ENCODE results near the gene RPL19. TPM values are rescaled to one million over a fixed set of nuclear protein-coding genes. Genes with fewer than 3 reads are reported as not detected.

Gene RPL19
- polyA plus RNA-seq, 1 donor (not counting 4 experiments of a cell fraction or from before 2014, with no cell fraction given) = 1,957 TPM

DNA sequence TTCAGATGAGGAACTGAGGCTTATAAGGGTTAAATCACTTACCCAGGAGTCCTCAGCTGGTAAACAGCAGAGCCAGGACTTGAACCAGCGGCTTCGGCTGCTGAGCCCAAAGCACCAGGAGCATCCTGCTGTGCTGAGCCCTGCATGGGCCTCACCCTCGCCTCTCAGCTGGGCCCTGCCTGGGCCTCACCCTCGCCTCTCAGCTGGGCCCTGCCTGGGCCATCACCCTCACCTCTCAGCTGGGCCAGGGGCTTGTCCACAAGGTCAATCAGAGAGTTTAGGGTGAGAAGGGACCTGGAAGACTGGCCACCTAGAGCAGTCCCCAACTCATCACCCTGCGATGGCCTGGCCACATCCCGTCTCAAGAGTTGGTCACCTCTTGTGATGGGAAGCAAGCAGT, 21.5 kb downstream of the RPL19 start:
- H3K79me2 ChIP-seq (ENCODE audit: control insufficient read depth, insufficient read depth, low read length) = no peaks in the 10 kb centered on the region
- H3K27ac ChIP-seq (ENCODE audit: control insufficient read depth, insufficient read depth, low read length) = no peak overlapping the region
- H4K20me1 ChIP-seq (ENCODE audit: control insufficient read depth, extremely low read depth, insufficient read depth, low read length) = no peaks in the 10 kb centered on the region
- no peak for DNase-seq (ENCODE audit: low read depth, low spot score)
- no peaks in the 10 kb centered on the region for H3K9me3 ChIP-seq (ENCODE audit: control insufficient read depth, low read depth, low read length)
- TF ChIP-seq EZH2 (IDR thresholded peaks at IDR 0.05; ENCODE audit: low read length) = no peak
- TF ChIP-seq, protein P1, sequence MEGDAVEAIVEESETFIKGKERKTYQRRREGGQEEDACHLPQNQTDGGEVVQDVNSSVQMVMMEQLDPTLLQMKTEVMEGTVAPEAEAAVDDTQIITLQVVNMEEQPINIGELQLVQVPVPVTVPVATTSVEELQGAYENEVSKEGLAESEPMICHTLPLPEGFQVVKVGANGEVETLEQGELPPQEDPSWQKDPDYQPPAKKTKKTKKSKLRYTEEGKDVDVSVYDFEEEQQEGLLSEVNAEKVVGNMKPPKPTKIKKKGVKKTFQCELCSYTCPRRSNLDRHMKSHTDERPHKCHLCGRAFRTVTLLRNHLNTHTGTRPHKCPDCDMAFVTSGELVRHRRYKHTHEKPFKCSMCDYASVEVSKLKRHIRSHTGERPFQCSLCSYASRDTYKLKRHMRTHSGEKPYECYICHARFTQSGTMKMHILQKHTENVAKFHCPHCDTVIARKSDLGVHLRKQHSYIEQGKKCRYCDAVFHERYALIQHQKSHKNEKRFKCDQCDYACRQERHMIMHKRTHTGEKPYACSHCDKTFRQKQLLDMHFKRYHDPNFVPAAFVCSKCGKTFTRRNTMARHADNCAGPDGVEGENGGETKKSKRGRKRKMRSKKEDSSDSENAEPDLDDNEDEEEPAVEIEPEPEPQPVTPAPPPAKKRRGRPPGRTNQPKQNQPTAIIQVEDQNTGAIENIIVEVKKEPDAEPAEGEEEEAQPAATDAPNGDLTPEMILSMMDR (optimal IDR thresholded peaks at IDR 0.05 in 1 of 3, IDR thresholded peaks at IDR 0.05 in 1 of 3, conservative IDR thresholded peaks at IDR 0.05 in 1 of 3; ENCODE audit: extremely low read depth in 1 of 3, insufficient read depth in 2 of 3, low read length in 3 of 3) = no peak
- dilution Hi-C loops (cut with MboI; ENCODE audit: extremely low pct_ligation_motif_present, low sequenced_read_pairs) = no loop called here
- H3K9me1 ChIP-seq (ENCODE audit: control insufficient read depth, extremely low read depth, insufficient read depth, low read length) = no peaks in the 10 kb centered on the region
- no peak overlapping the region for H3K4me3 ChIP-seq (ENCODE audit: control insufficient read depth in 2 of 3, extremely low read depth in 1 of 3, insufficient read depth in 2 of 3, low read depth in 1 of 3, low read length in 3 of 3)
- H3K9ac ChIP-seq (ENCODE audit: control insufficient read depth, extremely low read depth, insufficient read depth, low read length) = no peak overlapping the region
- H2AFZ ChIP-seq (ENCODE audit: control insufficient read depth, low read length) = no peak overlapping the region
- no peak overlapping the region for H3K4me2 ChIP-seq (ENCODE audit: control insufficient read depth, extremely low read depth, insufficient read depth, low read depth, low read length)
- H3K36me3 ChIP-seq (ENCODE audit: control insufficient read depth in 2 of 2, extremely low read depth in 1 of 2, insufficient read depth in 2 of 2, low read length in 2 of 2) = no peaks in the 10 kb centered on the region
- H3K4me1 ChIP-seq (ENCODE audit: control insufficient read depth, extremely low read depth, insufficient read depth, low read length) = no peaks in the 10 kb centered on the region
- no peak for FAIRE-seq
- peaks cover 61% of the 10 kb centered on the region for H3K27me3 ChIP-seq (ENCODE audit: control insufficient read depth, extremely low read depth, insufficient read depth, low read length)

DNA sequence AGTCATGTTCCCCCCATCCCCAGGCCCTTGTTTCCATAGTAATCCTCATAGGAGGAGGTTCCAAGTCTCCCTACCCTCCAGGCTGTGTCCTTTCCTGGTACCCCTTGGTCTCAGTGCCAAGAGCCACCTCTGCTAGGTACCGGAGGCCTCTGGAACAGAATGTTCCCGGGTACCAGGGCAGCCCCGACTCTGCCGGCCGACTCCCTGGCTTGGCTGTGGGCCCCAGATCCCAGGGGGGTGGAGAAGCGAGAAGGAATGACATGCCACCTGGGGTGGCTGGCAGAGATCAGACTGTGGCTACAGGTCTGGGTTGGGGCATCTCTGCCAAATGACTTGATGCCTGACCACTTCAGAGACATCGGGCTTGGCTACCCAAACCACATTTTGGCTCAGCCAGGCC, 22.1 kb downstream of the RPL19 start:
- peaks cover 67% of the 10 kb centered on the region for H3K27me3 ChIP-seq (ENCODE audit: control insufficient read depth, extremely low read depth, insufficient read depth, low read length)
- FAIRE-seq (no peak), DNase-seq (ENCODE audit: low read depth, low spot score) (no peak)
- dilution Hi-C loops (cut with MboI; ENCODE audit: extremely low pct_ligation_motif_present, low sequenced_read_pairs) = no loop called here
- no peaks in the 10 kb centered on the region for H3K79me2 ChIP-seq (ENCODE audit: control insufficient read depth, insufficient read depth, low read length)
- H3K9ac ChIP-seq (ENCODE audit: control insufficient read depth, extremely low read depth, insufficient read depth, low read length) = no peak overlapping the region
- no peak overlapping the region for H3K27ac ChIP-seq (ENCODE audit: control insufficient read depth, insufficient read depth, low read length)
- H2AFZ ChIP-seq (ENCODE audit: control insufficient read depth, low read length) = no peak overlapping the region
- no peaks in the 10 kb centered on the region for H4K20me1 ChIP-seq (ENCODE audit: control insufficient read depth, extremely low read depth, insufficient read depth, low read length)
- H3K4me3 ChIP-seq (ENCODE audit: control insufficient read depth in 2 of 3, extremely low read depth in 1 of 3, insufficient read depth in 2 of 3, low read depth in 1 of 3, low read length in 3 of 3) = no peak overlapping the region
- no peaks in the 10 kb centered on the region for H3K9me1 ChIP-seq (ENCODE audit: control insufficient read depth, extremely low read depth, insufficient read depth, low read length)
- TF ChIP-seq, protein P1 (optimal IDR thresholded peaks at IDR 0.05 in 1 of 3, IDR thresholded peaks at IDR 0.05 in 1 of 3, conservative IDR thresholded peaks at IDR 0.05 in 1 of 3; ENCODE audit: extremely low read depth in 1 of 3, insufficient read depth in 2 of 3, low read length in 3 of 3) = no peak
- no peak for TF ChIP-seq EZH2 (IDR thresholded peaks at IDR 0.05; ENCODE audit: low read length)
- H3K4me1 ChIP-seq (ENCODE audit: control insufficient read depth, extremely low read depth, insufficient read depth, low read length) = no peaks in the 10 kb centered on the region
- H3K36me3 ChIP-seq (ENCODE audit: control insufficient read depth in 2 of 2, extremely low read depth in 1 of 2, insufficient read depth in 2 of 2, low read length in 2 of 2) = no peaks in the 10 kb centered on the region
- H3K4me2 ChIP-seq (ENCODE audit: control insufficient read depth, extremely low read depth, insufficient read depth, low read depth, low read length) = no peak overlapping the region
- H3K9me3 ChIP-seq (ENCODE audit: control insufficient read depth, low read depth, low read length) = no peaks in the 10 kb centered on the region

All from keratinocyte (primary cell).